WI38 (cell line): Measurements from ENCODE around the gene C9orf78.

ENCODE experiments used
- H3K4me3 ChIP-seq: 2 replicates; pipeline ENCODE4 v1.5.1; 2011; ENCODE audit warnings: low read depth, mild to moderate bottlenecking, control low read depth, low read length
- CTCF ChIP-seq: IDR thresholded peaks from 2 replicates; pipeline ENCODE4 v1.5.1; 2012; ENCODE audit warnings: low read depth, mild to moderate bottlenecking, control low read depth, low read length

C9orf78 gene

GRCh38 chr9:129848712-129849441, 13.8 kb upstream of the C9orf78 start:
- no peak overlapping the region for H3K4me3 ChIP-seq
- TF ChIP-seq CTCF: no peak

GRCh38 chr9:129845373-129845772, 10.3 kb upstream of the C9orf78 start:
- no peak overlapping the region for H3K4me3 ChIP-seq
- no peak for TF ChIP-seq CTCF

- no peak for TF ChIP-seq CTCF
- no peak overlapping the region for H3K4me3 ChIP-seq
These were observed 6.0 kb upstream of the C9orf78 start for GRCh38 chr9:129841071-129841470.

GRCh38 chr9:129840034-129840433, 5.0 kb upstream of the C9orf78 start:
- TF ChIP-seq CTCF: no peak
- H3K4me3 ChIP-seq: no peak overlapping the region

- TF ChIP-seq CTCF: no peak
- H3K4me3 ChIP-seq: no peak overlapping the region
These were observed 4.4 kb upstream of the C9orf78 start for GRCh38 chr9:129839324-129840023.

GRCh38 chr9:129838707-129839259, 3.7 kb upstream of the C9orf78 start:
- TF ChIP-seq CTCF: no peak
- H3K4me3 ChIP-seq: peak overlapping the region; percentile 20; the same call in 1 of the 2 replicates

GRCh38 chr9:129836311-129837007, 1.4 kb upstream of the C9orf78 start:
- peak overlapping the region; percentile 98 for H3K4me3 ChIP-seq
- no peak for TF ChIP-seq CTCF
